GF-D8 (cell line): ENCODE results near the gene AGMO.

Experiments
- DNase-seq: peaks from one replicate; lab custom pipeline; 2025; lab: John Stamatoyannopoulos, UW

AGMO gene

GRCh38 chr7:15561835-15562234 is at the start of gene AGMO:
AGMO (minus strand) TSS chr7:15562015.
- DNase-seq, result no peak

- DNase-seq, result no peak
These were observed 48.7 kb upstream of the AGMO start for GRCh38 chr7:15610503-15610902.

GRCh38 chr7:15609287-15609686 is 47.5 kb upstream of the AGMO start:
- DNase-seq, result no peak

GRCh38 chr7:15607529-15608210 is 45.9 kb upstream of the AGMO start:
- no peak for DNase-seq

GRCh38 chr7:15606561-15606960 is 44.7 kb upstream of the AGMO start:
- no peak for DNase-seq

GRCh38 chr7:15604166-15604565 is 42.4 kb upstream of the AGMO start:
- DNase-seq, result no peak

GRCh38 chr7:15603124-15603523 is 41.3 kb upstream of the AGMO start:
- DNase-seq, result no peak

- no peak for DNase-seq
These were observed 40.4 kb upstream of the AGMO start for GRCh38 chr7:15602236-15602635.

- no peak for DNase-seq
These were observed 39.4 kb upstream of the AGMO start for GRCh38 chr7:15601175-15601574.

- no peak for DNase-seq
These were observed 38.5 kb upstream of the AGMO start for GRCh38 chr7:15600298-15600697.

GRCh38 chr7:15594461-15594860 is 32.6 kb upstream of the AGMO start:
- no peak for DNase-seq

GRCh38 chr7:15593382-15593781 is 31.6 kb upstream of the AGMO start:
- no peak for DNase-seq

GRCh38 chr7:15586266-15586665 is 24.5 kb upstream of the AGMO start:
- no peak for DNase-seq

- no peak for DNase-seq
These were observed 22.8 kb upstream of the AGMO start for GRCh38 chr7:15584575-15584974.

GRCh38 chr7:15582773-15583172 is 21.0 kb upstream of the AGMO start:
- DNase-seq, result no peak

GRCh38 chr7:15581352-15581951 is 19.6 kb upstream of the AGMO start:
- no peak for DNase-seq

GRCh38 chr7:15580604-15581351 is 19.0 kb upstream of the AGMO start:
- DNase-seq, result no peak

GRCh38 chr7:15577600-15577999 is 15.8 kb upstream of the AGMO start:
- DNase-seq, result no peak

- no peak for DNase-seq
These were observed 9.6 kb upstream of the AGMO start for GRCh38 chr7:15571301-15571878.

- DNase-seq, result no peak
These were observed 5.8 kb upstream of the AGMO start for GRCh38 chr7:15567652-15568051.

- no peak for DNase-seq
These were observed 5.2 kb upstream of the AGMO start for GRCh38 chr7:15567036-15567435.

GRCh38 chr7:15566476-15566875 is 4.7 kb upstream of the AGMO start:
- DNase-seq, result no peak

GRCh38 chr7:15560968-15561367 is 847 bp downstream of the AGMO start:
- no peak for DNase-seq
